Brain microvascular endothelial cell (primary cell): ENCODE results near the gene GAPDH.
A peak's percentile ranks its signal among the peaks of the same experiment; 100 is the strongest.

ENCODE experiments used
- DNase-seq: peaks from one replicate; pipeline ENCODE4 v3.0.0-alpha.2; 2020
- H3K27ac ChIP-seq: fragments of 250-450 bp; sonication (Bioruptor Pico); 2 replicates; pipeline ENCODE4 v1.5.1; 2020; ENCODE audit warnings: mild to moderate bottlenecking, moderate library complexity
- H3K27me3 ChIP-seq: fragments of 250-450 bp; sonication (Bioruptor Pico); replicated peaks from 2 replicates; pipeline ENCODE4 v1.5.1; 2020; ENCODE audit warnings: mild to moderate bottlenecking
- H3K36me3 ChIP-seq: fragments of 250-450 bp; sonication (Bioruptor Pico); replicated peaks from 2 replicates; pipeline ENCODE4 v1.5.1; 2020; ENCODE audit warnings: mild to moderate bottlenecking
- H3K4me3 ChIP-seq: 2 replicates; pipeline ENCODE4 v1.5.1; 2011; ENCODE audit warnings: low read depth, mild to moderate bottlenecking, control low read depth, low read length, moderate library complexity
- in situ Hi-C: cut with HindIII; loops from 2 replicates; pipeline ENCODE4 v1.10.0; 2017; ENCODE audit warnings: low sequenced_read_pairs, low pct_ligation_motif_present
- TF ChIP-seq, protein P1 (sequence below): IDR thresholded peaks from 2 replicates; pipeline ENCODE4 v1.5.1; 2011; ENCODE audit warnings: low read depth, mild to moderate bottlenecking, moderate library complexity, low read length, control low read depth, inconsistent platforms; ENCODE audit errors: missing control alignments

Gene GAPDH

DNA sequence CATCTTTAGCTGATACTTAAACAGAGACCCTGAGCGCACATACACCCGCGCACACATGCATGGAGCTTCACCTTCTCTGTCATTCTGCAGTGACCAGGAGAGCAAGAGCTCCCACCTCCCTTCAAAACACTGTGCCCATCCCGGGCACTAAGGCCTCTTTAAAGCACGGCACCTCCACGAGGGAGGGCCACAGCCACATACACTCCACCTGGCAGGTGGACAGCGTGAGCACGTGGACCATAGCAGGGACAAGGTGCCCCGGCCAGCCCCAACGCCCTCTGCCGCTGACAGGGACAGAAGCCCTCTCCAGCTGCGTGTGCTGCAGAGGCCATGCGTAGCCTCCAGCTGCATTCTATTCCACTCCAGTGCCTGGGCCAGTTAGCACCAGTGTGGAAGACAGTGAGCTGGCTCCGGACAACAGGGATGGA is 5.4 kb downstream of the GAPDH start:
- Histone ChIP-seq H3K4me3 (no peak overlapping the region), H3K36me3 (peaks cover 48% of the 10 kb centered on the region), H3K27ac (peak overlapping the region; percentile 58), H3K27me3 (no peaks in the 10 kb centered on the region)
- in situ Hi-C loops = no loop called here
- TF ChIP-seq, protein P1, sequence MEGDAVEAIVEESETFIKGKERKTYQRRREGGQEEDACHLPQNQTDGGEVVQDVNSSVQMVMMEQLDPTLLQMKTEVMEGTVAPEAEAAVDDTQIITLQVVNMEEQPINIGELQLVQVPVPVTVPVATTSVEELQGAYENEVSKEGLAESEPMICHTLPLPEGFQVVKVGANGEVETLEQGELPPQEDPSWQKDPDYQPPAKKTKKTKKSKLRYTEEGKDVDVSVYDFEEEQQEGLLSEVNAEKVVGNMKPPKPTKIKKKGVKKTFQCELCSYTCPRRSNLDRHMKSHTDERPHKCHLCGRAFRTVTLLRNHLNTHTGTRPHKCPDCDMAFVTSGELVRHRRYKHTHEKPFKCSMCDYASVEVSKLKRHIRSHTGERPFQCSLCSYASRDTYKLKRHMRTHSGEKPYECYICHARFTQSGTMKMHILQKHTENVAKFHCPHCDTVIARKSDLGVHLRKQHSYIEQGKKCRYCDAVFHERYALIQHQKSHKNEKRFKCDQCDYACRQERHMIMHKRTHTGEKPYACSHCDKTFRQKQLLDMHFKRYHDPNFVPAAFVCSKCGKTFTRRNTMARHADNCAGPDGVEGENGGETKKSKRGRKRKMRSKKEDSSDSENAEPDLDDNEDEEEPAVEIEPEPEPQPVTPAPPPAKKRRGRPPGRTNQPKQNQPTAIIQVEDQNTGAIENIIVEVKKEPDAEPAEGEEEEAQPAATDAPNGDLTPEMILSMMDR = no peak
- DNase-seq = no peak

DNA sequence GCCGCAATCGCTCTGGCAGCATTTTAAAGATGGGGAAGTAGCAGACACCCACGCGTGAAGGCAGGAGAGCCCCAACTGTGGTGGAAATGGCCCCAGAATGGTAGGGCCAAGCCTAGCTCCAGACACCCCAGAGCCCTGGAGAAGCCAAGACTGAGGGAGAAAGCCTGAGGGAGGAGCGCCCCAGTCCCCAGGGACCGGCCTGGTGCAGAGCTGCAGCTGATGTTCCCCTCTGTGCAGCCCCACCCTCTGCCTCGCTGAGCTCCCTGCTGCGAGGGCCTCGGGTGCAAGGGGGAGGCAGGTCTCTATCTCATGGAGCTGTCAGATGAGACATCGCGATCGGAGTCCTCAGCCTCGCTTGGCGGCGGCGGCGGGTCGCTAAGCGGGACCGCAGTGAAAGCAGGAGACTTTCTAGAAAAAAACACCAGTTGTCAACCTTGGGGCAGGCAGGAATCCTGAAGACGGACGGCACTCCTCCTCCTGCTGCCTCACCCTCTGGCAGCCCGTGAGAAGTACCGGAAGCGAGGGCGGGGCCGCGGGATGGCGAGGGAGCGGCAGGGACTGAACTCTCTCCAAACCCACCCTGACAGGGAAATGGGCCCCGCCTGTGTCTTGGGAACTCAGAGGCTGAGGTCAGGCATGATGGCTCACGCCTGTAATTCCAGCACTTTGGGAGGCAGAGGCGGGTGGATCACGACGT is 6.0 kb downstream of the GAPDH start:
- TF ChIP-seq, protein P1 = no peak
- H3K27ac ChIP-seq = peak overlapping the region; percentile 58
- no peaks in the 10 kb centered on the region for H3K27me3 ChIP-seq
- H3K4me3 ChIP-seq = no peak overlapping the region
- in situ Hi-C loops = no loop called here
- peak; percentile 82 for DNase-seq
- H3K36me3 ChIP-seq = peaks cover 49% of the 10 kb centered on the region

DNA sequence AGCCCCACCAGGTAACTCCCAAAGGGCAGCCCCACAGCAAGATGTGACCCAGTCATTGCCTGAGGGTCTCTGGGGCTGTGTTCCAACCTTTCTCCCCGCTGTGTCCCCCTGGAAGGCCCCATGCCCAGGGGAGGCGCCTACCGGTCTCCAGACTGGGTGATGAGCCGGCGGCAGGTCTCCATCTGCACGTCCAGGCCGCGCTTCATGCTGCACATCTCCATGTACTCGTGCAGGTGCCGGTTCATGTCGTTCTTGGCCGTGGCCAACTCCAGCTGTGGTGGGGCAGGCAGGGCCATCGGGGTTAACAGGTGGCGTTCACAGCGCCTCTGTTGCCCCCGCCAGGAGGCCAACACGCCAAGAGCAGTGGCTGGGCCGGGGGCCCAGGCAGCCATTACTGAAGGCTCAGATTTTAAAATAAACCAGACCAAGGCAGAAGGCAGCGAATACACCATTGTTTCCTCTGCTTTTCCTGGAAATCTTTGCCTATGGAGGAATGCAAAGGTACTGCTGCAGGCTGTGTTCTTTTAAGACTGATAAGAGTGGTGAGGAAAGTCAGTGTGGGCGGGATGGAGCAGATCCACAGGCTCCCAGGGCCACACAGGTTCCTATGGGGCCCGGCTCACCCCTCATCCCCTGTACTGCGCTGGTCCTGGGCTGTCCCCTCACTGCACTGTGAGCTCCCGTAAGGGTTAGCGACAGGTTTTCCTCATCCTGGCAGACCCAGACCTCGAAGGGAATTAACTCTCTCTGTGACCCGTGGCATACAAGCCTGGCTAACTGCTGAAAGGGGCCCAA is 7.3 kb downstream of the GAPDH start:
- TF ChIP-seq, protein P1 = no peak
- Histone ChIP-seq H3K27me3 (no peaks in the 10 kb centered on the region), H3K36me3 (peaks cover 45% of the 10 kb centered on the region), H3K27ac (peak overlapping the region; percentile 58), H3K4me3 (no peak overlapping the region)
- DNase-seq = no peak
- in situ Hi-C loops = no loop called here

DNA sequence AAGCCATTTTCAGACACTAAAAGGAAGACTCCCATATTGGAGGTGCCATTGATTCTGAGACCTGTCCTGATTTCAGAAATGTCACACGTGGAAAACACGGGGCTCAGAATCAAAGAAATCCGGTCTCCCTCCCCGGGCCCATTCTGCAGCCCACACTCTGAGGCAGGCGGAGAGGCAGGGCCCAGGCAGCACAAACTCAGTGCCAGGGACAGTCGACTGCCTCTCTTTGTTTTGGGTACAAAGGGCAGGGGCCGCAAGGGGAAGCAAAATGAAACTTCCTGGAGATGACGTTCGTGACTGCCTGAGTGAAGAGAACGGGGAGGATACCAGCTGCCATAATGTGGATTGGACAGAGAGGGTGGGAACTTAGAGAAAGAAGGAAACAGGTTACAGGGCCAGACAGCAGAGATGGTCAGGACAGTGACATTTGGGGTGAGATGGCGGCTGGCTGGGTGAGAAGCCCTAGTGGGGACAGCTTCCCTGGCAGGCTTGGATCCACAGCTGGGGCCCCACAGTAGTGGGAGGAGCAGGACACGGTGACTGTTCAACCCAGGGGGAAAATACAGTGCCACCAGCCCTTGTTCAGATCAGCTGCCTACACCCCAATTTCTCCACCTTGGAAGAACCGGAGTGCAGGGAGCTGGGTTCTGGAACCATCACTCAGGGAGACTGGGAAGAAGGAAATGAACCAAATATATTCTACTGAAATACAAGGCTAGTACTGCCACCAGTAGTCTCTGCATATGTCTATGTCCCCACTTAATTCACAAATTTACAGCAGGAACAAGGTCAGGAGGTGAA is 8.1 kb downstream of the GAPDH start:
- Histone ChIP-seq H3K4me3 (no peak overlapping the region), H3K27me3 (no peaks in the 10 kb centered on the region), H3K36me3 (peaks cover 40% of the 10 kb centered on the region), H3K27ac (no peak overlapping the region)
- DNase-seq = no peak
- TF ChIP-seq, protein P1 = no peak
- in situ Hi-C loops = no loop called here

DNA sequence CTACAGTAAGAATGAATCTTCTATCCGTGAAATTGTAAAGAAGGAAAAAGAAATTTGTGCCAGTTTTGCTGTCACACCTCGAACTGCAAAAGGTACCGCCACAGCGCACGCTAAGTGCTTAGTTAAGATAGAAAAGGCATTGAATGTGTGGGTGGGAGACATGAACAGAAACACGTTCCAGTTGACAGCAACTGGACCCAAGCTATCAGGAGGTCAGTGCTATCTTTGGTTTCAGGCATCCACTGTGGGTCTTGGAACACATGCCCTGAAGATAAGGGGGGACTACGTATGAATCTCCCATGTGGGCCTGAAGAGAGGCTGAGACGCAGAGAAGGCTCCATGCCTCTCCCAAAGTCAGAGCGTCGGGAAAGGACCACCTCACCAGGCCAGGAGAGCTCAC is 11.7 kb downstream of the GAPDH start:
- DNase-seq = no peak
- Histone ChIP-seq H3K36me3 (peaks cover 25% of the 10 kb centered on the region), H3K27ac (no peak overlapping the region), H3K4me3 (no peak overlapping the region), H3K27me3 (no peaks in the 10 kb centered on the region)
- in situ Hi-C loops = no loop called here
- TF ChIP-seq, protein P1 = no peak
